ENCODE measurements around the gene ANAPC4. TPM values are rescaled to one million over a fixed set of nuclear protein-coding genes. Genes with fewer than 3 reads are reported as not detected.

ANAPC4 gene
- total RNA-seq, 4 donors from 2014 or later = 11.8 to 20.2 (median 14.7) TPM

DNA sequence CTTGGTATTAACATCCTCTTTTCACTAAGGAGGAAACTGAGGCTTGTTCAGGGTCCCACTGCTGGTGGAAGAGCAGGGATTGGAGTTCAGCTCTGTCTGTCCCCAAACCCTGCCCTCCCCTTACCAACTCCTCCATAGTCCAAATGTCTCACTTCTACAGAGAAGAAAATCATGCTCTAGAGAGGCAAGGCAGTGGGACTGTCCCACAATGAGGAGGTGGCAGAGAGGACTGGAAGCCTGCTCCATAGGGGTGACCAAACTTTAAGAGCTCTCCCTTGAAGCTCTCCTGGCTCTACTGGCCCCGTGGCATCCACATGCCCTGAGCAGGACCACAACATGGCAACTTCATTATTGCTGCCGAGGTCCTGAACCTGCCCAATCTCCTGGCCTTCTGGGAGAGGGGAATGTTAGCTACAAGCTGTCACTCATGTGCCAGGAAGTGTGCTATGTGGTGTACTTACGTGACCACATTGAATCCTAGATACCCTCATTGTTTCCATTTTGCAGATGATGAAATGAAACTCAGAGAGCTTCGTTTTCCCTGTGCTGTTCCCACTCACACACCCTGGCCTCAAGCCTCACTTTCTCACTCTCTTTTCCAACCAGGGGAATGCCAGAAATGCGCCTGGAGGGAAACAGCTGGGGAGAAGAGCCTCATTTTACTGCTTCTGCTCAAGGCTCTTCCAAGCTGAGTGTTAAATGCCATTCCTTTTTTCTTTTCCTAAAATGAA lies 71.5 kb downstream of the ANAPC4 start:
- ATAC-seq (no peak), DNase-seq (no peak)
- no peaks in the 10 kb centered on the region for H3K9me3 ChIP-seq
- no peaks in the 10 kb centered on the region for H3K36me3 ChIP-seq
- no peaks in the 10 kb centered on the region for H3K27me3 ChIP-seq
- H3K4me1 ChIP-seq = no peaks in the 10 kb centered on the region
- intact Hi-C loops (cut with DNase I; ENCODE audit: low total_unique reads) (no loop called here), in situ Hi-C loops (cut with MboI; ENCODE audit: low sequenced_read_pairs in 4 of 4) (loop anchor here (10.0 to 25.0 kb wide), 3 partner anchors 314 to 326 kb away; no protein-coding TSS in a partner anchor)
- no peak overlapping the region for H3K27ac ChIP-seq
- TF ChIP-seq POLR2A (IDR thresholded peaks at IDR 0.05) (no peak), CTCF (IDR thresholded peaks at IDR 0.05 in 4 of 5, conservative IDR thresholded peaks at IDR 0.05 in 1 of 5) (no peak)
- H3K4me3 ChIP-seq = no peak overlapping the region

DNA sequence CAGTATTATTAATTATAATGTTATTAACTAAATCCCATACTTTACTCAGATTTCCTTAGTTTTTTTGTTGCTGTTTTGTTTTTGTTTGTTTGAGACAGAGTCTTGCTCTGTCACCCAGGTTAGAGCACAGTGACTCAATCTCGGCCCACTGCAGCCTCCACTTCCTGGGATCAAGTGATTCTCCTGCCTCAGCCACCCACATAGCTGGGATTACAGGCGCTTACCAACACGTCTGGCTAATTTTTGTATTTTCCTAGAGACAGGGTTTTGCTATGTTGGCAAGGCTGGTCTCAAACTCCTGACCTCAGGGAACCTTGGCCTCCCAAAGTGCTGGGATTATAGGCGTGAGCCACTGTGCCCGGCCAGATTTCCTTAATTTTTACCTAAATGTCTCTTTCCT lies 72.2 kb downstream of the ANAPC4 start:
- TF ChIP-seq CTCF (IDR thresholded peaks at IDR 0.05 in 4 of 5, conservative IDR thresholded peaks at IDR 0.05 in 1 of 5) (no peak), POLR2A (IDR thresholded peaks at IDR 0.05) (no peak)
- no peak for DNase-seq
- Histone ChIP-seq H3K4me1 (no peaks in the 10 kb centered on the region), H3K27me3 (no peaks in the 10 kb centered on the region), H3K4me3 (no peak overlapping the region), H3K36me3 (no peaks in the 10 kb centered on the region), H3K9me3 (no peaks in the 10 kb centered on the region), H3K27ac (no peak overlapping the region)
- no peak for ATAC-seq
- intact Hi-C loops (cut with DNase I; ENCODE audit: low total_unique reads) (no loop called here), in situ Hi-C loops (cut with MboI; ENCODE audit: low sequenced_read_pairs in 4 of 4) (loop anchor here (10.0 to 25.0 kb wide), 3 partner anchors 313 to 326 kb away; no protein-coding TSS in a partner anchor)

- Histone ChIP-seq H3K36me3 (no peaks in the 10 kb centered on the region), H3K4me1 (no peaks in the 10 kb centered on the region), H3K4me3 (no peak overlapping the region), H3K27ac (no peak overlapping the region), H3K27me3 (no peaks in the 10 kb centered on the region), H3K9me3 (no peaks in the 10 kb centered on the region)
- intact Hi-C loops (cut with DNase I; ENCODE audit: low total_unique reads) (no loop called here), in situ Hi-C loops (cut with MboI; ENCODE audit: low sequenced_read_pairs in 4 of 4) (loop anchor here (10.0 to 25.0 kb wide), 3 partner anchors 313 to 325 kb away; no protein-coding TSS in a partner anchor)
- no peak for DNase-seq
- TF ChIP-seq CTCF (IDR thresholded peaks at IDR 0.05 in 4 of 5, conservative IDR thresholded peaks at IDR 0.05 in 1 of 5) (no peak), POLR2A (IDR thresholded peaks at IDR 0.05) (no peak)
- ATAC-seq = no peak
Measured at GRCh38 chr4:25449688-25450087, 72.6 kb downstream of the ANAPC4 start.

GRCh38 chr4:25450491-25450901 lies 73.4 kb downstream of the ANAPC4 start:
- intact Hi-C loops (cut with DNase I; ENCODE audit: low total_unique reads) = no loop called here
- H3K9me3 ChIP-seq = no peaks in the 10 kb centered on the region
- no peak overlapping the region for H3K27ac ChIP-seq
- H3K4me1 ChIP-seq = no peaks in the 10 kb centered on the region
- H3K4me3 ChIP-seq = no peak overlapping the region
- DNase-seq = no peak
- no peaks in the 10 kb centered on the region for H3K27me3 ChIP-seq
- H3K36me3 ChIP-seq = no peaks in the 10 kb centered on the region
- TF ChIP-seq POLR2A (IDR thresholded peaks at IDR 0.05) (no peak), CTCF (IDR thresholded peaks at IDR 0.05 in 4 of 5, conservative IDR thresholded peaks at IDR 0.05 in 1 of 5) (no peak)
- no peak for ATAC-seq
- in situ Hi-C loops (cut with MboI; ENCODE audit: low sequenced_read_pairs in 4 of 4) = no loop called here

Data from gastrocnemius medialis (tissue), 4 donors.